ENCODE measurements around the gene NOSIP.

DNA sequence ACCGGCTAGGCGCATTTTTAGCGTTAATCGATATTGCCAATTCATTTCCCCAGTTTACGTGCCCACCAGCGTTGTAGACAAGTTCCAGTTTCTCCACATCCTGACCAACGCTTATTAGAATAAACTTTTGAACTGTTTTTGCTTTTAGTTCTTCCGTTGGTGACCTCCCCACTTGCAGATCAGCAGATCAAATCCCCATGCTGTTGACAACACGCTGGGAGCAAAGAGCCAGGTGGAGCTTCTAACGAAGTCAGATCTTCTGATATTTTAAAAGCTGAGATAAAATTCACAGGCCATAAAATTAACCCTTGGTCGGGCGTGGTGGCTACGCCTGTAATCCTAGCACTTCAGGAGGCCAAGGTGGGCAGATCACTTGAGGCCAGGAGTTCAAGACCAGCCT is 31.3 kb downstream of the NOSIP start:
- TF ChIP-seq CTCF (IDR thresholded peaks at IDR 0.05) (no peak), POLR2AphosphoS5 (IDR thresholded peaks at IDR 0.05) (no peak), POLR2A (IDR thresholded peaks at IDR 0.05) (no peak)
